Kidney (tissue), 14 donors: ENCODE data around the gene MACROD2. TPM values are rescaled to one million over a fixed set of nuclear protein-coding genes. Genes with fewer than 3 reads are reported as not detected.

Experiments used
- DNase-seq, 5 donors: peaks; one replicate each; pipeline ENCODE4 v3.0.0-alpha.2; 2013 to 2020
- FAIRE-seq: peaks from 2 replicates; lab custom pipeline; 2012; peaks lifted over from hg19 to GRCh38; lab: Jason Lieb, UNC
- H3K27ac ChIP-seq, 2 donors: one replicate each; pipeline ENCODE4 v1.7.0; 2013; ENCODE audit warnings: low read depth in 2 of 2, low read length in 2 of 2, inconsistent platforms in 1 of 2
- H3K27me3 ChIP-seq: one replicate; pipeline ENCODE4 v1.7.1; 2013; ENCODE audit warnings: low read length, inconsistent platforms; ENCODE audit not compliant: control insufficient read depth, insufficient read depth
- H3K36me3 ChIP-seq, 3 donors: one replicate each; pipeline versions ENCODE4 v1.7.0 to v1.7.1; 2013; ENCODE audit warnings: low read length in 3 of 3, control low read depth in 1 of 3, inconsistent platforms in 1 of 3; ENCODE audit not compliant: insufficient read depth in 3 of 3, control insufficient read depth in 2 of 3
- H3K4me1 ChIP-seq, 3 donors: one replicate each; pipeline versions ENCODE4 v1.7.0 to v1.7.1; 2013; ENCODE audit warnings: low read length in 3 of 3, inconsistent platforms in 1 of 3, low read depth in 1 of 3; ENCODE audit not compliant: control insufficient read depth in 2 of 3, insufficient read depth in 2 of 3
- H3K4me3 ChIP-seq, 3 donors: one replicate each; pipeline versions ENCODE4 v1.7.0 to v1.8.1; 2013; ENCODE audit warnings: low read length in 3 of 3, control low read depth in 1 of 3, inconsistent platforms in 1 of 3
- H3K9ac ChIP-seq, 3 donors: one replicate each; pipeline versions ENCODE4 v1.7.0 to v1.7.1; 2013; ENCODE audit warnings: low read length in 3 of 3, control low read depth in 1 of 3, inconsistent platforms in 1 of 3
- H3K9me3 ChIP-seq, 3 donors: one replicate each; pipeline versions ENCODE4 v1.7.0 to v1.7.1; 2013; ENCODE audit warnings: low read length in 3 of 3, control low read depth in 1 of 3, inconsistent platforms in 1 of 3; ENCODE audit not compliant: control insufficient read depth in 2 of 3, insufficient read depth in 1 of 3
- CTCF ChIP-seq: IDR thresholded peaks from 3 replicates; pipeline ENCODE4 v1.5.1; 2012; ENCODE audit warnings: mild to moderate bottlenecking, moderate library complexity, borderline replicate concordance; ENCODE audit not compliant: insufficient read depth; ENCODE audit errors: extremely low read depth
- intact Hi-C: fragments of 100-400 bp; cut with DNase I; formaldehyde crosslinking; loops from one replicate; pipeline ENCODE4 v1.11.1; 2022
- polyA plus RNA-seq: library from polyadenylated mRNA; stranded (reverse); fragments of 350-450 nt; fragmentation: Illumina TruSeq; extraction: RNeasy Lipid Tissue Mini Kit (QIAGEN cat#74804); gene quantifications from one replicate; pipeline ENCODE4 v1.2.3, GENCODE V29; 2014; ENCODE audit warnings: low read depth, low replicate concordance; ENCODE audit not compliant: insufficient read depth
- total RNA-seq: library from RNA; stranded (reverse); fragmentation: NEBNext Ultra II Directional; extraction: Animal tissue kit (Norgen Biotek cat#: 25700); gene quantifications from one replicate; pipeline ENCODE4 v1.2.1, GENCODE V29; 2021
- donor health status: control.
- donor health status: control.
- donor health status: control.
- donor health status: control.
- donor health status: control.
- donor health status: DM: yes; HTN: yes; CAD: no.
- donor health status: Normal renal cell carcinoma (clear cell type).

The MACROD2 gene
- total and polyA plus RNA-seq, 2 donors from 2014 or later, result 3.0 to 10.0 TPM

GRCh38 chr20:16061351-16061750, 2066.0 kb downstream of the MACROD2 start:
- H3K9me3 ChIP-seq, result no peaks in the 10 kb centered on the region
- FAIRE-seq (no peak), DNase-seq (peak in 2 of 5 donors; percentile 26 to 42)
- H3K27ac ChIP-seq, result no peak overlapping the region
- H3K4me1 ChIP-seq, result peaks cover 0 to 4% (median 0%) of the 10 kb centered on the region in 3 donors
- no peak overlapping the region for H3K4me3 ChIP-seq
- no peaks in the 10 kb centered on the region for H3K27me3 ChIP-seq
- TF ChIP-seq CTCF, result no peak
- intact Hi-C loops, result no loop called here
- no peaks in the 10 kb centered on the region for H3K36me3 ChIP-seq
- no peak overlapping the region for H3K9ac ChIP-seq

- no peak for FAIRE-seq
- intact Hi-C loops, result no loop called here
- H3K4me3 ChIP-seq, result no peak overlapping the region
- H3K36me3 ChIP-seq, result no peaks in the 10 kb centered on the region
- no peaks in the 10 kb centered on the region for H3K27me3 ChIP-seq
- H3K9ac ChIP-seq, result no peak overlapping the region
- DNase-seq, result no peak
- H3K9me3 ChIP-seq, result peaks cover 0 to 3% (median 0%) of the 10 kb centered on the region in 3 donors
- H3K4me1 ChIP-seq, result peaks cover 0 to 4% (median 0%) of the 10 kb centered on the region in 3 donors
- H3K27ac ChIP-seq, result no peak overlapping the region
- no peak for TF ChIP-seq CTCF
Measured at GRCh38 chr20:16062661-16063581, 2067.6 kb downstream of the MACROD2 start.

- Histone ChIP-seq H3K27me3 (no peaks in the 10 kb centered on the region), H3K9ac (no peak overlapping the region), H3K27ac (no peak overlapping the region), H3K4me3 (no peak overlapping the region), H3K9me3 (peaks cover 0 to 3% (median 0%) of the 10 kb centered on the region in 3 donors), H3K36me3 (no peaks in the 10 kb centered on the region), H3K4me1 (peaks cover 0 to 4% (median 0%) of the 10 kb centered on the region in 3 donors)
- intact Hi-C loops, result no loop called here
- no peak for TF ChIP-seq CTCF
- FAIRE-seq (no peak), DNase-seq (no peak)
Measured at GRCh38 chr20:16063881-16064280, 2068.6 kb downstream of the MACROD2 start.
